Measurements from ENCODE around the gene TJP1. TPM values are rescaled to one million over a fixed set of nuclear protein-coding genes. Genes with fewer than 3 reads are reported as not detected.
A peak's percentile ranks its signal among the peaks of the same experiment; 100 is the strongest.

TJP1 gene
- total and polyA plus RNA-seq, 2 donors (not counting 1 experiment from before 2014, with no cell fraction given): 0.10 TPM; not detected in 1

DNA sequence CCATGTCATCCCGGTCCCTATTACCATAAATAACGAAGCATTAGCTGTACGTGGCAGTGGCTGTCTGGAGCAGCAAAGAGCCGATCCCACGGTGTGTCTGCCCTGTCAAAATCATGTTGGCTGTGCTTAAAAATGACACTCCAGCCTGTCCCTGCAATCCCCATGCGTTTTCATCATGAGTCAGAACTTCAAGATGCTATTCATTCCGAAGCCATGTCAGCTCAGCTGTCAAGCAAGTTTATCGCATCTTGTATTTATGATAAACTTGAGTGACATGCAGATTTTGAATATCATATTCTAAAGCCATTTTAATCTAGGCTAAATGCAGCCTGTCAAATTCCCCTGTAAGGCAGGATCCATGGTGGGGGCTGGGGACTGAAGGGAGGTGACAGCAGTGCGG, 152.4 kb downstream of the TJP1 start:
- H3K9me3 Mint-ChIP-seq (ENCODE audit: insufficient read depth): no peaks in the 10 kb centered on the region
- H3K27me3 Mint-ChIP-seq: peaks cover 12% of the 10 kb centered on the region
- Histone ChIP-seq H3K36me3 (replicated peaks in 1 of 2; ENCODE audit: control extremely low read depth in 1 of 2, control insufficient read depth in 1 of 2, extremely low read depth in 1 of 2, insufficient read depth in 2 of 2, low read length in 1 of 2) (no peaks in the 10 kb centered on the region), H3K4me1 (ENCODE audit: control insufficient read depth in 2 of 2, insufficient read depth in 2 of 2, low read length in 2 of 2) (no peaks in the 10 kb centered on the region), H3K79me2 (ENCODE audit: control insufficient read depth, insufficient read depth, low read length) (no peaks in the 10 kb centered on the region), H3K9me3 (ENCODE audit: control extremely low read depth in 1 of 3, control insufficient read depth in 2 of 3, insufficient read depth in 1 of 3, low read length in 2 of 3) (peaks cover 0 to 7% (median 0%) of the 10 kb centered on the region in 3 donors), H3K4me2 (replicated peaks; ENCODE audit: low read depth, low read length, poor library complexity, severe bottlenecking) (no peak overlapping the region), H4K20me1 (ENCODE audit: control insufficient read depth, insufficient read depth, low read length, poor library complexity, severe bottlenecking) (no peaks in the 10 kb centered on the region), H3K9ac (ENCODE audit: low read length) (no peak overlapping the region), H3K27me3 (replicated peaks in 1 of 4; ENCODE audit: control extremely low read depth in 1 of 4, control insufficient read depth in 3 of 4, insufficient read depth in 4 of 4, low read length in 3 of 4) (peaks cover 0 to 3% (median 0%) of the 10 kb centered on the region in 4 experiments), H2AFZ (ENCODE audit: insufficient read depth, low read depth, low read length, poor library complexity, severe bottlenecking) (no peak overlapping the region), H3K4me3 (ENCODE audit: control extremely low read depth in 1 of 5, extremely low read depth in 1 of 5, insufficient read depth in 1 of 5, low read depth in 2 of 5, low read length in 4 of 5) (no peak overlapping the region), H3K27ac (ENCODE audit: low read length in 2 of 2) (no peak overlapping the region)
- ATAC-seq (ENCODE audit: low read depth) (no peak), DNase-seq (no peak)
- no peak overlapping the region for H3K27ac Mint-ChIP-seq
- TF ChIP-seq, protein P1, sequence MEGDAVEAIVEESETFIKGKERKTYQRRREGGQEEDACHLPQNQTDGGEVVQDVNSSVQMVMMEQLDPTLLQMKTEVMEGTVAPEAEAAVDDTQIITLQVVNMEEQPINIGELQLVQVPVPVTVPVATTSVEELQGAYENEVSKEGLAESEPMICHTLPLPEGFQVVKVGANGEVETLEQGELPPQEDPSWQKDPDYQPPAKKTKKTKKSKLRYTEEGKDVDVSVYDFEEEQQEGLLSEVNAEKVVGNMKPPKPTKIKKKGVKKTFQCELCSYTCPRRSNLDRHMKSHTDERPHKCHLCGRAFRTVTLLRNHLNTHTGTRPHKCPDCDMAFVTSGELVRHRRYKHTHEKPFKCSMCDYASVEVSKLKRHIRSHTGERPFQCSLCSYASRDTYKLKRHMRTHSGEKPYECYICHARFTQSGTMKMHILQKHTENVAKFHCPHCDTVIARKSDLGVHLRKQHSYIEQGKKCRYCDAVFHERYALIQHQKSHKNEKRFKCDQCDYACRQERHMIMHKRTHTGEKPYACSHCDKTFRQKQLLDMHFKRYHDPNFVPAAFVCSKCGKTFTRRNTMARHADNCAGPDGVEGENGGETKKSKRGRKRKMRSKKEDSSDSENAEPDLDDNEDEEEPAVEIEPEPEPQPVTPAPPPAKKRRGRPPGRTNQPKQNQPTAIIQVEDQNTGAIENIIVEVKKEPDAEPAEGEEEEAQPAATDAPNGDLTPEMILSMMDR (IDR thresholded peaks at IDR 0.05): no peak
- no peak for TF ChIP-seq EZH2 (IDR thresholded peaks at IDR 0.05; ENCODE audit: borderline replicate concordance, insufficient read depth, low read depth, low read length, poor library complexity, severe bottlenecking)
- 78% methylated on average over 6 of the region's 9 CpGs for WGBS (ENCODE audit: insufficient coverage)
- intact Hi-C loops (cut with micrococcal nuclease): no loop called here
- H3K4me3 Mint-ChIP-seq: no peak overlapping the region
- ChIA-PET POLR2A (no interaction called here), CTCF (no interaction called here)
- H3K4me1 Mint-ChIP-seq: no peaks in the 10 kb centered on the region

DNA sequence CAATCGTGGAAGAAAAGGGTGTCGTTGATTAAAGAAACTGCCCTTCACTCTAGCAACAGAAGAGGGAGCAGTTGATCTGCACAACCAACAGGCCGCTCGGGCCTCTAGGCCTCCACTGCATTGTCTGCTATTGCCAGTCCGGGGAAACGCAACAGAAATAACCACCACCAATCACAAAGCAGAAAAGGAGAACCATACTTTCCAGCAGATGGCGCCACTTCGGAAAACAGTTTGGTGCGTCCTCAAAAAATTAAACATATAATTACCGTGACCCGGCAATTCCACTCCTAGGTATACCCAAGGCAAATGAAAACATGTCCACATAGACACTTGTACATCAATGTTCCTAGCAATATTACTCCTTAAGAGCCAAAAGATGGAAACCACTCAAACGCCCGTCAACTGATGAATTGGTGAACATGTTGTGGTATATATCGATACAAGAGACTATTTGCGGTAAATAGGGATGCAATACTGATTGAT, 154.1 kb downstream of the TJP1 start:
- Histone ChIP-seq H2AFZ (ENCODE audit: insufficient read depth, low read depth, low read length, poor library complexity, severe bottlenecking) (no peak overlapping the region), H3K36me3 (replicated peaks in 1 of 2; ENCODE audit: control extremely low read depth in 1 of 2, control insufficient read depth in 1 of 2, extremely low read depth in 1 of 2, insufficient read depth in 2 of 2, low read length in 1 of 2) (no peaks in the 10 kb centered on the region), H3K4me3 (ENCODE audit: control extremely low read depth in 1 of 5, extremely low read depth in 1 of 5, insufficient read depth in 1 of 5, low read depth in 2 of 5, low read length in 4 of 5) (no peak overlapping the region), H3K4me2 (replicated peaks; ENCODE audit: low read depth, low read length, poor library complexity, severe bottlenecking) (no peak overlapping the region), H3K27ac (ENCODE audit: low read length in 2 of 2) (no peak overlapping the region), H4K20me1 (ENCODE audit: control insufficient read depth, insufficient read depth, low read length, poor library complexity, severe bottlenecking) (no peaks in the 10 kb centered on the region), H3K27me3 (replicated peaks in 1 of 4; ENCODE audit: control extremely low read depth in 1 of 4, control insufficient read depth in 3 of 4, insufficient read depth in 4 of 4, low read length in 3 of 4) (no peaks in the 10 kb centered on the region), H3K9me3 (ENCODE audit: control extremely low read depth in 1 of 3, control insufficient read depth in 2 of 3, insufficient read depth in 1 of 3, low read length in 2 of 3) (peaks cover 0 to 3% (median 0%) of the 10 kb centered on the region in 3 donors), H3K9ac (ENCODE audit: low read length) (no peak overlapping the region), H3K79me2 (ENCODE audit: control insufficient read depth, insufficient read depth, low read length) (no peaks in the 10 kb centered on the region), H3K4me1 (ENCODE audit: control insufficient read depth in 2 of 2, insufficient read depth in 2 of 2, low read length in 2 of 2) (no peaks in the 10 kb centered on the region)
- no peaks in the 10 kb centered on the region for H3K9me3 Mint-ChIP-seq (ENCODE audit: insufficient read depth)
- intact Hi-C loops (cut with micrococcal nuclease): no loop called here
- no peak overlapping the region for H3K27ac Mint-ChIP-seq
- H3K4me3 Mint-ChIP-seq: no peak overlapping the region
- DNase-seq (no peak), ATAC-seq (ENCODE audit: low read depth) (no peak)
- ChIA-PET POLR2A (no interaction called here), CTCF (no interaction called here)
- peaks cover 6% of the 10 kb centered on the region for H3K27me3 Mint-ChIP-seq
- H3K4me1 Mint-ChIP-seq: no peaks in the 10 kb centered on the region
- WGBS (ENCODE audit: insufficient coverage): 36% methylated on average over 9 of the region's 15 CpGs
- no peak for TF ChIP-seq EZH2 (IDR thresholded peaks at IDR 0.05; ENCODE audit: borderline replicate concordance, insufficient read depth, low read depth, low read length, poor library complexity, severe bottlenecking)
- TF ChIP-seq, protein P1 (IDR thresholded peaks at IDR 0.05): peak; percentile 13

All from B cell (primary cell).